H1 (cell line): ENCODE data around the gene DHDDS. TPM values are rescaled to one million over a fixed set of nuclear protein-coding genes. Genes with fewer than 3 reads are reported as not detected.

Experiments
- CTCF ChIA-PET: fragments of 300-600 bp; sonication (Branson Sonifier 250); formaldehyde crosslinking; loops from one replicate; lab custom pipeline; 2021; ENCODE audit not compliant: partially characterized antibody; lab: Charles Lee
- POLR2A ChIA-PET: fragments of 300-600 bp; sonication (Branson Sonifier 250); formaldehyde crosslinking; loops from one replicate; lab custom pipeline; 2021; ENCODE audit warnings: inconsistent platforms; ENCODE audit not compliant: partially characterized antibody; lab: Charles Lee
- DNase-seq, 2 experiments: peaks; one replicate each; pipeline versions ENCODE4 v3.0.0 to v3.0.0-alpha.2; 2010 to 2022; ENCODE audit warnings: low spot score in 2 of 2, low read depth in 1 of 2, mixed read lengths in 1 of 2
- FAIRE-seq: peaks from 2 replicates; lab custom pipeline; 2011; peaks lifted over from hg19 to GRCh38; lab: Jason Lieb, UNC
- H2AFZ ChIP-seq: 2 replicates; pipeline ENCODE4 v1.8.1; 2012; ENCODE audit warnings: low read length, inconsistent platforms
- H2AK5ac ChIP-seq: 2 replicates; pipeline ENCODE4 v1.6.1; 2013; ENCODE audit warnings: low read depth, low read length
- H2BK120ac ChIP-seq: replicated peaks from 2 replicates; pipeline ENCODE3; 2013; ENCODE audit warnings: low read depth, low read length, inconsistent platforms
- H2BK12ac ChIP-seq: 2 replicates; pipeline ENCODE4 v1.6.1; 2013; ENCODE audit warnings: low read depth, low read length
- H2BK15ac ChIP-seq: 2 replicates; pipeline ENCODE4 v1.6.1; 2013; ENCODE audit warnings: low read length
- H2BK20ac ChIP-seq: 2 replicates; pipeline ENCODE4 v1.6.1; 2013; ENCODE audit warnings: low read length
- H2BK5ac ChIP-seq: 2 replicates; pipeline ENCODE4 v1.6.1; 2013; ENCODE audit warnings: low read depth, low read length
- H3K14ac ChIP-seq: 2 replicates; pipeline ENCODE4 v1.6.1; 2013; ENCODE audit warnings: inconsistent platforms; ENCODE audit not compliant: insufficient read length
- H3K18ac ChIP-seq: 2 replicates; pipeline ENCODE4 v1.6.1; 2013; ENCODE audit warnings: low read length; ENCODE audit errors: extremely low read depth
- H3K23ac ChIP-seq: 2 replicates; pipeline ENCODE4 v1.6.1; 2013; ENCODE audit warnings: inconsistent platforms; ENCODE audit not compliant: insufficient read length
- H3K23me2 ChIP-seq: 2 replicates; pipeline ENCODE4 v1.6.1; 2013; ENCODE audit warnings: low read depth, low read length
- H3K27ac ChIP-seq: 2 replicates; pipeline ENCODE4 v1.6.1; 2011; ENCODE audit warnings: low read depth, low read length, inconsistent platforms
- H3K27me3 ChIP-seq, 4 experiments: replicated peaks in 1 of 4; 1 replicate in 1 of 4; 2 replicates in 3 of 4; pipeline versions ENCODE4 v1.6.1 to v1.8.1; 2011 to 2013; ENCODE audit warnings: low read length in 3 of 4, mild to moderate bottlenecking in 3 of 4, inconsistent platforms in 2 of 4, mixed read lengths in 2 of 4, moderate library complexity in 1 of 4; ENCODE audit not compliant: control insufficient read depth in 3 of 4, insufficient read depth in 3 of 4; ENCODE audit errors: extremely low read depth in 1 of 4
- H3K36me3 ChIP-seq, 4 experiments: 2 replicates each; pipeline versions ENCODE4 v1.6.1 to v1.8.1; 2011 to 2013; ENCODE audit warnings: mild to moderate bottlenecking in 4 of 4, low read length in 3 of 4, moderate library complexity in 2 of 4, control low read depth in 1 of 4, inconsistent platforms in 1 of 4; ENCODE audit not compliant: insufficient read depth in 4 of 4, control insufficient read depth in 2 of 4
- H3K4ac ChIP-seq: replicated peaks from 2 replicates; pipeline ENCODE3; 2013; ENCODE audit warnings: low read length, low read depth, mixed read lengths, inconsistent platforms; ENCODE audit not compliant: insufficient read length
- H3K4me1 ChIP-seq, 4 experiments: replicated peaks in 1 of 4; 1 replicate in 1 of 4; 2 replicates in 3 of 4; pipeline versions ENCODE4 v1.6.1 to v1.8.1; 2011 to 2013; ENCODE audit warnings: low read length in 3 of 4, inconsistent platforms in 2 of 4, mixed read lengths in 1 of 4; ENCODE audit not compliant: insufficient read depth in 4 of 4, control insufficient read depth in 3 of 4
- H3K4me2 ChIP-seq, 2 experiments: 2 replicates each; pipeline versions ENCODE4 v1.6.1 to v1.8.1; 2011 to 2013; ENCODE audit warnings: low read depth in 2 of 2, low read length in 2 of 2, control low read depth in 1 of 2, inconsistent platforms in 1 of 2, mild to moderate bottlenecking in 1 of 2; ENCODE audit not compliant: insufficient read depth in 1 of 2
- H3K4me3 ChIP-seq, 4 experiments: fragments of 200-600, 300-600 bp in 1 of 4; sonication (generic), shearing (Covaris generic), sonication (Bioruptor Twin) in 1 of 4; 2 replicates each; pipeline versions ENCODE4 v1.5.1 to v1.8.1; 2011 to 2016; ENCODE audit warnings: low read length in 4 of 4, low read depth in 3 of 4, control low read depth in 2 of 4, inconsistent platforms in 2 of 4, mild to moderate bottlenecking in 2 of 4, mixed read lengths in 1 of 4, moderate library complexity in 1 of 4; ENCODE audit not compliant: insufficient read depth in 2 of 4; ENCODE audit errors: extremely low read depth in 1 of 4
- H3K56ac ChIP-seq: replicated peaks from 2 replicates; pipeline ENCODE3; 2013; ENCODE audit warnings: low read depth, mild to moderate bottlenecking, mixed read lengths, low read length, inconsistent platforms; ENCODE audit not compliant: insufficient read length
- H3K79me1 ChIP-seq: 2 replicates; pipeline ENCODE4 v1.6.1; 2013; ENCODE audit warnings: low read depth, low read length, control low read depth
- H3K79me2 ChIP-seq, 2 experiments: 2 replicates each; pipeline versions ENCODE4 v1.6.1 to v1.8.1; 2012 to 2013; ENCODE audit warnings: low read length in 2 of 2, mild to moderate bottlenecking in 2 of 2, inconsistent platforms in 1 of 2; ENCODE audit not compliant: insufficient read depth in 2 of 2, control insufficient read depth in 1 of 2
- H3K9ac ChIP-seq, 4 experiments: replicated peaks in 1 of 4; 1 replicate in 1 of 4; 2 replicates in 3 of 4; pipeline versions ENCODE4 v1.6.1 to v1.8.1; 2011 to 2013; ENCODE audit warnings: low read depth in 3 of 4, low read length in 3 of 4, control low read depth in 2 of 4, mild to moderate bottlenecking in 2 of 4, moderate library complexity in 2 of 4, inconsistent platforms in 1 of 4; ENCODE audit errors: extremely low read depth in 1 of 4
- H3K9me3 ChIP-seq, 2 experiments: 2 replicates each; pipeline versions ENCODE4 v1.6.1 to v1.8.1; 2012 to 2013; ENCODE audit warnings: mild to moderate bottlenecking in 2 of 2, moderate library complexity in 2 of 2, control low read depth in 1 of 2, inconsistent platforms in 1 of 2, low read depth in 1 of 2, low read length in 1 of 2, mixed read lengths in 1 of 2; ENCODE audit not compliant: insufficient read depth in 2 of 2
- H4K20me1 ChIP-seq, 2 experiments: replicated peaks in 1 of 2; 2 replicates each; pipeline versions ENCODE3 to v1.8.1; 2011 to 2013; ENCODE audit warnings: inconsistent platforms in 2 of 2, low read length in 2 of 2, mild to moderate bottlenecking in 1 of 2; ENCODE audit not compliant: insufficient read depth in 2 of 2, control insufficient read depth in 1 of 2
- H4K5ac ChIP-seq: 2 replicates; pipeline ENCODE4 v1.6.1; 2013; ENCODE audit warnings: low read length, low read depth, mixed read lengths, inconsistent platforms; ENCODE audit not compliant: insufficient read length
- H4K8ac ChIP-seq: 2 replicates; pipeline ENCODE4 v1.8.0; 2013; ENCODE audit warnings: mild to moderate bottlenecking, moderate library complexity, low read length, inconsistent platforms; ENCODE audit not compliant: insufficient read depth; ENCODE audit errors: extremely low read depth
- H4K91ac ChIP-seq: replicated peaks from 2 replicates; pipeline ENCODE3; 2013; ENCODE audit warnings: low read length, mixed read lengths, inconsistent platforms; ENCODE audit not compliant: insufficient read length
- CHD1 ChIP-seq: IDR thresholded peaks from 2 replicates; pipeline ENCODE4 v1.6.1; 2012; ENCODE audit warnings: low read depth, low read length, improper control_type of control experiment
- CHD2 ChIP-seq: IDR thresholded peaks from 2 replicates; pipeline ENCODE4 v1.6.1; 2012; ENCODE audit warnings: low read length, improper control_type of control experiment
- CREB1 ChIP-seq: IDR thresholded peaks from 2 replicates; pipeline ENCODE4 v1.6.1; 2012; ENCODE audit warnings: inconsistent platforms
- EZH2 ChIP-seq: fragments of 200-600 bp; sonication (generic); IDR thresholded peaks from 2 replicates; pipeline ENCODE4 v1.7.1; 2012; ENCODE audit warnings: low read depth, mild to moderate bottlenecking, moderate library complexity, low read length, inconsistent platforms; ENCODE audit not compliant: severe bottlenecking
- GABPA ChIP-seq: IDR thresholded peaks from 2 replicates; pipeline ENCODE4 v1.6.1; 2011; ENCODE audit warnings: mild to moderate bottlenecking, low read length, moderate library complexity, borderline replicate concordance; ENCODE audit not compliant: insufficient read depth
- HDAC6 ChIP-seq: IDR thresholded peaks from one replicate; pipeline ENCODE4 v1.7.1; 2012; ENCODE audit warnings: low read depth, mild to moderate bottlenecking, inconsistent platforms, low read length, moderate library complexity
- MAFK ChIP-seq: IDR thresholded peaks from 2 replicates; pipeline ENCODE4 v1.6.1; 2012; ENCODE audit warnings: low read depth, mild to moderate bottlenecking, improper control_type of control experiment, low read length
- NANOG ChIP-seq: IDR thresholded peaks from 2 replicates; pipeline ENCODE4 v1.6.1; 2011; ENCODE audit warnings: low read length, low read depth, mild to moderate bottlenecking, inconsistent platforms; ENCODE audit not compliant: insufficient read depth, poor library complexity, severe bottlenecking
- POU5F1 ChIP-seq: IDR thresholded peaks from 2 replicates; pipeline ENCODE4 v1.6.1; 2011; ENCODE audit warnings: low read depth, mild to moderate bottlenecking, low read length, moderate library complexity
- RBBP5 ChIP-seq: IDR thresholded peaks from 2 replicates; pipeline ENCODE4 v1.7.1; 2012; ENCODE audit warnings: low read depth, mild to moderate bottlenecking, inconsistent platforms, low read length, moderate library complexity, borderline replicate concordance
- RXRA ChIP-seq: IDR thresholded peaks from 2 replicates; pipeline ENCODE4 v1.6.1; 2011; ENCODE audit warnings: low read depth, mild to moderate bottlenecking, low read length, moderate library complexity; ENCODE audit not compliant: insufficient read depth
- SUZ12 ChIP-seq: fragments of 200-600 bp; sonication (generic); IDR thresholded peaks from 2 replicates; pipeline ENCODE4 v1.6.1; 2012; ENCODE audit warnings: mild to moderate bottlenecking, inconsistent platforms, low read length, moderate library complexity, mixed read lengths
- TAF7 ChIP-seq: optimal IDR thresholded peaks from 2 replicates; pipeline ENCODE3; 2011; ENCODE audit warnings: low read depth, mild to moderate bottlenecking, inconsistent platforms, low read length, moderate library complexity, borderline replicate concordance
- TBP ChIP-seq: IDR thresholded peaks from 2 replicates; pipeline ENCODE4 v1.6.1; 2011; ENCODE audit warnings: low read depth, low read length, improper control_type of control experiment
- TCF12 ChIP-seq: IDR thresholded peaks from 2 replicates; pipeline ENCODE4 v1.6.1; 2011; ENCODE audit warnings: low read depth, mild to moderate bottlenecking, low read length
- WGBS, 2 experiments: shearing (Covaris generic) in 1 of 2; methylation state at CpG; one replicate each; pipeline versions ENCODE4 v1.1.6 to v1.1.7; 2013 to 2015; ENCODE audit warnings: low lambda C conversion rate in 2 of 2, mixed read lengths in 2 of 2, inconsistent platforms in 1 of 2, low coverage in 1 of 2, missing lambda C conversion rate in 1 of 2; ENCODE audit not compliant: insufficient replicate concordance in 2 of 2, insufficient coverage in 1 of 2, insufficient read length in 1 of 2; ENCODE audit errors: extremely low coverage in 1 of 2, missing lambda C conversion rate in 1 of 2; 5-methylcytosine and 5-hydroxymethylcytosine counted together
- polyA plus RNA-seq, 7 experiments: library from polyadenylated mRNA; depleted of rRNA in 3 of 7; stranded (reverse) in 5 of 7; unstranded in 2 of 7; fragments of >200 nt in 5 of 7; fragments of 200-250 nt in 2 of 7; gene quantifications; 1 replicate in 5 of 7; 2 replicates in 1 of 7; 4 replicates in 1 of 7; pipeline versions ENCODE4 v1.2.1 to v1.2.3, GENCODE V29; 2011 to 2013; ENCODE audit warnings: missing spikeins in 2 of 7, mixed read lengths in 2 of 7
- total RNA-seq: library from RNA; stranded (reverse); fragmentation: NEBNext Ultra II Directional; extraction: Animal tissue kit (Norgen Biotek cat#: 25700); gene quantifications from 2 replicates; pipeline ENCODE4 v1.2.1, GENCODE V29; 2021

The DHDDS gene
- total and polyA plus RNA-seq, 2 of the 8 experiments (the other 6 are each of a cell fraction or from before 2014, with no cell fraction given), result 28.3 to 44.6 TPM

GRCh38 chr1:26520339-26520738 lies 88.2 kb downstream of the DHDDS start:
- no peak overlapping the region for H2BK120ac ChIP-seq
- H4K20me1 ChIP-seq, result no peaks in the 10 kb centered on the region
- no peaks in the 10 kb centered on the region for H3K79me2 ChIP-seq
- H3K23me2 ChIP-seq, result no peaks in the 10 kb centered on the region
- WGBS, 2 experiments, result 84% methylated on average over 5 of the region's 5 CpGs; no CpG with 5 or more reads in 1 of the 2 experiments
- H2AK5ac ChIP-seq, result no peak overlapping the region
- H3K56ac ChIP-seq, result no peak overlapping the region
- ChIA-PET CTCF (interaction anchor here (1.1 to 2.0 kb wide), 2 partner anchors 18 to 21 kb away, joined by 7 to 8 read pairs; no protein-coding TSS in a partner anchor), POLR2A (interaction anchor here (1.2 kb wide), 1 partner anchor 11 kb away, joined by 3 read pairs; no protein-coding TSS in a partner anchor)
- no peak for FAIRE-seq
- H2BK20ac ChIP-seq, result no peak overlapping the region
- no peak overlapping the region for H2BK12ac ChIP-seq
- no peaks in the 10 kb centered on the region for H3K79me1 ChIP-seq
- no peak overlapping the region for H2BK5ac ChIP-seq
- H2BK15ac ChIP-seq, result no peak overlapping the region
- H3K23ac ChIP-seq, result no peak overlapping the region
- H3K9ac ChIP-seq, result no peak overlapping the region
- no peak overlapping the region for H3K27ac ChIP-seq
- no peak overlapping the region for H3K4ac ChIP-seq
- no peak overlapping the region for H4K5ac ChIP-seq
- H3K14ac ChIP-seq, result no peak overlapping the region
- H3K18ac ChIP-seq, result no peak overlapping the region
- no peak for DNase-seq
- H3K4me2 ChIP-seq, result no peak overlapping the region
- H3K9me3 ChIP-seq, result no peaks in the 10 kb centered on the region
- no peaks in the 10 kb centered on the region; a peak in 1 of 7 replicates for H3K27me3 ChIP-seq
- no peak overlapping the region for H2AFZ ChIP-seq
- H4K8ac ChIP-seq, result no peak overlapping the region
- peaks cover 0 to 3% (median 0%) of the 10 kb centered on the region in 4 experiments; a peak in 1 of 7 replicates for H3K4me1 ChIP-seq
- no peak overlapping the region for H3K4me3 ChIP-seq
- no peak overlapping the region for H4K91ac ChIP-seq
- no peaks in the 10 kb centered on the region for H3K36me3 ChIP-seq
- TF ChIP-seq TAF7 (no peak), CREB1 (no peak), EZH2 (no peak), TBP (no peak), NANOG (no peak), RXRA (no peak), GABPA (no peak), SUZ12 (no peak), POU5F1 (no peak), CHD1 (no peak), HDAC6 (no peak), CHD2 (no peak), RBBP5 (no peak), TCF12 (no peak), MAFK (no peak)
